Activated naive CD4-positive, alpha-beta T cell treated with anti-CD3 and anti-CD28 coated beads, Interleukin-2, amount 50 U/mL, for 16 hours (primary cell): ENCODE data around the gene ISG15.
"Not testable (repeated sequence)": the region's sequence is repeated elsewhere in the genome, so short reads cannot be mapped to it uniquely, and the experiment has no call there.

Source experiments
- DNase-seq: peaks from one replicate; pipeline ENCODE4 v3.0.0-alpha.2; 2020

Gene ISG15

GRCh38 chr1:1013922-1014648 is 788 bp downstream of the ISG15 start:
- DNase-seq = peak; percentile 48

GRCh38 chr1:1014799-1015681 is 1.7 kb downstream of the ISG15 start:
- no peak for DNase-seq

- not testable (repeated sequence) for DNase-seq
Observed at GRCh38 chr1:1017397-1018320, 4.4 kb downstream of the ISG15 start.

GRCh38 chr1:1018321-1018685 is 5.0 kb downstream of the ISG15 start:
- not testable (repeated sequence) for DNase-seq

GRCh38 chr1:1019122-1019999 is 6.1 kb downstream of the ISG15 start:
- DNase-seq = peak; percentile 82

DNA sequence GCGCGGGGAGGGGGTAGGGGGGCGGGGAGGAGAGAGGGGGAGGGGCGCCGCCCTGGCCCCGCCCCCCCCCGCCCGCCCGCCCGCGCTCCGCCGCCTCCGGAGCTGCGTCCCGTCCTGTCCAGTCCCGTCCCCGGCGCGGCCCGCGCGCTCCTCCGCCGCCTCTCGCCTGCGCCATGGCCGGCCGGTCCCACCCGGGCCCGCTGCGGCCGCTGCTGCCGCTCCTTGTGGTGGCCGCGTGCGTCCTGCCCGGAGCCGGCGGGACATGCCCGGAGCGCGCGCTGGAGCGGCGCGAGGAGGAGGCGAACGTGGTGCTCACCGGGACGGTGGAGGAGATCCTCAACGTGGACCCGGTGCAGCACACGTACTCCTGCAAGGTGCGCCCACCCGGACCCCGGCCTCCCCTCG is 6.7 kb downstream of the ISG15 start, which contains the start of gene AGRN:
TSS of gene AGRN (plus strand) at position 121 of the 405 bp plus-strand sequence. CDS start at position 174, 53 bp downstream.
- DNase-seq = no peak

GRCh38 chr1:1020415-1021009 is 7.2 kb downstream of the ISG15 start:
- DNase-seq = peak; percentile 58

DNA sequence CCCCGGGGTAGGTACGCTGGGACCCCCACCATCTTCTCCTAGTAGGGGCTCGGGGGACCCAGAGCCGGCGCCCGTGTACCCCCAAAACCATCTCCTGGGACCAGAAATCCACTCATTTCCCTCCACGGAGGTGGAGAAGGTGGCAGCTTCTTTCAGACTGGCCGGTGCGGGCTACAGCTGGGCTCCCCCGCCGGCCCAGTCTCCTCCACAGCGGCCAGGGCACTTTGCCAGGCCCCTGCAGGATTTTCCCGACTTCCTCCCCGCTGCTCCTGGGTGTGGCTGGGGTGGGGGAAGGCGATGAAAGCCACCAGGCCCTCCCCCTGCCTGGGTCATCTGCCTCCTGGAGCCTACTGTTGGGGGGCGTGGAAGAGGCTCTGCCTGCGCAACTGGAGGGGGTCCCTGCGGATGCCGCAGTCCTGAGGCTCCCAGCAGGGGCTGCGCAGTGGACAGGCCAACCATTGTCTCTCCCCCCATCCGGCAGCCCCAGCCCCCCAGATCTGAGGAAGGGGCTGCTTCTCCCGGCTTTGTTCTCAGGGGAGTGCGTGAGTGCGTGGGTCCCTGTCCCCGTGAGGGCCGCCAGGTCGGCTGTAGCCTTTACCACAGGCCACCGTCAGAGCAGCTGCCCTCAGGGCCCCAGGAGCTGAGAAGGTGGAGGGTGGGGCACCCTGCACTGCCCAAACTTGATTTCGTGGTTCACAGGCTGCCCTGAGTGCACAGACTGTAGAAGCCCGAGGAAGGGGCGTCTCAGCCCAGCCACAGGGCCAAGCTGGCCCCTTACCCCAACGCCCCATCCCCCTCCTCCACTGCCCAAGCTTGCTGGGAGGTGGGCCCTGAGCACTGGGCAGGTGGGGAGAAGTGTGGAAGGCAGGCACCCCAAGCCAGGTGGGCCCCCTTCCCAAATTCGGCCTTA is 8.0 kb downstream of the ISG15 start:
- no peak for DNase-seq

GRCh38 chr1:1021920-1022259 is 8.6 kb downstream of the ISG15 start:
- DNase-seq = no peak

DNA sequence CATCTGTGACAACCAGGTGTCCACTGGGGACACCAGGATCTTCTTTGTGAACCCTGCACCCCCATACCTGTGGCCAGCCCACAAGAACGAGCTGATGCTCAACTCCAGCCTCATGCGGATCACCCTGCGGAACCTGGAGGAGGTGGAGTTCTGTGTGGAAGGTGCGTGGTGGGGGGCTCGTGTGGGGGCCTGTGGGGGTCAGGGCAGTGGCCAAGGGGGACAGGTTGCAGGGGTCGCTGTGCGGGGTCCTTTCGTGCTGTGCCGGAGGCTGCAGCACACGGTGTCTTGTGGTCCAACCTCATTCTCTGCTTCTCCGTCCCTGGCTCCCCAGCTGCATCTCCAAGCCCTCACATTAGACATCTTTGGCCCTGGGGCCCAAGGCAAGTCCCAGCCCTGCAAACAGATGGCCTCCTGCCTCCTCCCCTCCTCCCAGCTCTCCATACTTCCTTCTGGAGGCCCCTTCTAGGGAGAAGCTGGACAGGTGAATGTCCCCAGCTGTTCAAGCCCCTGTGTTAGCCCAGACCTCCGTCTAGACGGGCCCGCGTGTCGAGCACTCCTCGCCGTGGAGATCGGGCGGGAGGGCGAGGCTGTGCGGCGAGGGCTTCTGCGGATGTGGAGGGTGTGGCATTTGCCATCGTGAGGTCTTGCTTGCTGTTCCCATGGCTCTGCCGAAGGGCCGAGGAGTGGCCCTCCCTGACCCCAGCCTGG is 9.2 kb downstream of the ISG15 start:
- no peak for DNase-seq

GRCh38 chr1:1023700-1024099 is 10.4 kb downstream of the ISG15 start:
- no peak for DNase-seq

- no peak for DNase-seq
Observed at GRCh38 chr1:1024149-1024770, 11.0 kb downstream of the ISG15 start.

DNA sequence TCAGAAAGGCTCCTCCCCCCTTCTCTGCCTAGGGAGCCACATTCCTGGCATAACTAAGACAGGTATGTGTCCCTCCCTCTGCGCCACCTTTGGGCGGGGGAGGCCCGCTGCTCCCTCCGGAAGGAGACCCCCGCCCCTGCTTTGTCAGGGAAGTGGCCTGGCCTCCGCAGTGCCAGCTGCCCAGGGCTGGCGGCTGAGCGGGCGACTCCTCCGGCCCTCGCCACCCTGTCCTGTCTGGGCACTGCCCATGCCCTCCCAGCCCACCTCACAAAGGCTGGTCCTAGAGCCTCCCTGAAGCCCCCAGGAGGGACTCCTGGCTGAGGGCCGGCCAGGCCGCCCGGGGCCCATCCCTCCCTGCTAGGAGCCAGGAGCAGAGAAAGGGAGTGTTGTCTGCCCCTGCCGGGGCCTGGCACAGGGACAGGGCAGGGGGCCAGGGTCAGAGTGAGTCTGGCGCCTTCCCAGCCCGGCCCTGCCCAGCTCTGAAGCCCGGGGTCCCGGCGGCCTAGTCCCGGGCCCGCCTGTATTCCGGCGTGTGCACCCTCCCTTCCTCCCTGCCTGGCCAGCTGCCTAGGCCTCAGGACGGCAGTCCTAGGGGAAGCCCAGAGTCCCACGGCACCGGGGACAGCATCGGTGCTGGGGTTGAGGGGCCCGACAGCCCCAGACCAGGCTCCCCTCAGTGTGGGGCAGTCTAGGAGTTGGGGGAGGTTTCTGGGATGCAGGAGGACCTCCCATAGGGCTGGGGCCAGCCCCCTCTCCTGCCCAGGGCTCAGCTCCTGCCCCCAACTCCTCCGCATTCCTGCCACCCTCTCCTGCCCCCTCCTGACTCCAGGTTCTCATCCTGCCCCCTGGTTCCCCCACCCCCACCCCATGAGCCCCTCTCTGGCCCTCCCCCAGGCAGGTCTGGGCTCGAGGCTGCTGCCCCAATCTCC is 11.7 kb downstream of the ISG15 start:
- DNase-seq = no peak

DNA sequence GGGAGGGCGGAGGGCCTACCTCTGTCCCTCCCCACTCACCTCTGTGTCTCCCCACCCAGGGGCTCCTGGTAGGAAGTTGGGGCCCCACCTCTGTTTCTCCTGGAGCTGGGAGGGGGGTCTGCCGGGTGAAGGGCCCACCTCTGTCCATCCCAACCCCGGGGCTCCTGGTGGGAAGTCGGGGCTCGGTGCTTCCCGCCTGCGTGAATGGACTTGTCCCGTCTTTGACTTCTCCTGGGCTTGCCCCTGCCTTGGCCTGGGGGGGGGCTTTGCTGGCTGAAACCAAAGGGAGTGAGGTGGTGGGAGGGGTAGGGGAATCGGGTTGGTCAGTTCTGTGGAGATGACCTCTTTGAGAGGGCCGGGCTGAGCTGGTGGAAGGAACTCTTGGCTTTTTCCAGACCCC is 12.4 kb downstream of the ISG15 start:
- no peak for DNase-seq

GRCh38 chr1:1026599-1027413 is 13.5 kb downstream of the ISG15 start:
- no peak for DNase-seq

- no peak for DNase-seq
Observed at GRCh38 chr1:1027791-1028190, 14.5 kb downstream of the ISG15 start.
